T-helper 9 cell (primary cell): ENCODE results near the gene ISY1.
A peak's percentile ranks its signal among the peaks of the same experiment; 100 is the strongest.
"Not testable (repeated sequence)": the region's sequence is repeated elsewhere in the genome, so short reads cannot be mapped to it uniquely, and the experiment has no call there.

ENCODE experiments used
- DNase-seq: peaks from one replicate; pipeline ENCODE4 v3.0.0-alpha.2; 2020
- total RNA-seq, 2 donors: gene quantifications; one replicate each; lab custom pipeline; 2026; lab: John Stamatoyannopoulos, UW

Gene ISY1
- 21.0 to 30.9 reads per million in 2 donors for total RNA-seq

DNA sequence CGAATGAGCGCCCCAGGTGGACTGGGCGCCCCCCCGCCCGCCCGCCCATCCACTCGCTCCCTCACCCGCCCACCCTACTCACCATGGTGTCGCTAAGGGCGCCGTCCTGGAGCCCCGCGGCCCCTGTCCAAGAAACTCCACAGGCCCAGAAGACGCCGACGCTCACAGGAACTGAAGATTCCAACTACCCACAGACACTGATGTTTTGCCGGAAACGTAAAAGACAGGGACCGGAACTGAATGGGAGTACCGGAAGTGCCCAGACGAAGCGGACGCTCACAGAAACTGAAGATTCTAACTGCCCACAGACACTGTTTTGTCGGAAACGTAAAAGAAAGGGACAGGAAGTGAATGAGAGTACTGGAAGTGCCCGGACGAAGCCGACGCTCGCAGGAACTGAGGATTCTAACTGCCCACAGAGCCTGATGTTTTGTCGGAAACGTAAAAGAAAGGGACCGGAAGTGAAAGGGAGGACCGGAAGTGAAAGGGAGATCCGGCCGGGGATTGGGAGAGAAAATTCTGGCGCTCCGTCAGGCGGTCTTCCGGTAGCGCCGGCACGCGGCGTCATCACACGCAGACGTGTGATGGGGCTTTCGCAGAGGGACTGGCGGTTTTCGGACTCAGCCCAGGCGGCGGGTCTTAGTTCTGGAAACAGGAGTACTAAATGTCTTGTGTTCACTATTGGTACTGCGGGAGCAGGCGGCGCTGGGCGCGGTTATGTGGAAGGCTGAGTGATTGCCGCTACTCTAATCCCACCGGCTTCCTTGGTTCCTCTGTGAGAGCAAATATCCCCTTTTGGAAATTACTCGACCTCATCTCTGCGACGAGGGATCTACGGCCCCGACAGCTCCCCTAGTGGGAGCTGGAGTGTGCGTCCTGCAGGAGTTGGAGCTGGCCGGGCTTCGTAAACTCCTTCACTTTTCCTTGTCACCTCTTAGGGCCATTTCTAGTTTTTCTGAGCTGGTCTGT lies at the start of gene ISY1:
Gene ISY1, minus strand, starts transcription at position 173 of the 969 bp plus-strand sequence. Its CDS starts 88 bp downstream, at position 85.
- peak; percentile 79 for DNase-seq

DNA sequence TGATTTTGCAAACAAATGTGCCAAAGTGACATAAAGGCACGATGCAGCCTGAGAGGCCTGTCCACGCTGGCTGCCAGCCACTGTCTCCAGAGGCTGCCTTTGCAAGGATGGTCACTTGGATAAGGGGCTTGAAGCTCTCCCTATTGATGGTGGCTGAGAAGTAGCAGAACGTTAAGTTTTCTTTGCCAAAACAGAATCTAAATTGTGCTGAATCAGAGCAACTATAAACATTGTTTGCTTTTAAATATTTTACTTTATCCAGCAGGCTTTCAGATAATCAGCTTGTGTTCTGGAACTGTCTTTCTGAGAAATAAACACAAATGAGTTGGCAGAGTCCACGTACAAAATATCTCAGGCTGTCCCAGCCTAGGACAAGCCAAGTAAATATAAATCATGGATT lies 46.6 kb upstream of the ISY1 start:
- no peak for DNase-seq

DNA sequence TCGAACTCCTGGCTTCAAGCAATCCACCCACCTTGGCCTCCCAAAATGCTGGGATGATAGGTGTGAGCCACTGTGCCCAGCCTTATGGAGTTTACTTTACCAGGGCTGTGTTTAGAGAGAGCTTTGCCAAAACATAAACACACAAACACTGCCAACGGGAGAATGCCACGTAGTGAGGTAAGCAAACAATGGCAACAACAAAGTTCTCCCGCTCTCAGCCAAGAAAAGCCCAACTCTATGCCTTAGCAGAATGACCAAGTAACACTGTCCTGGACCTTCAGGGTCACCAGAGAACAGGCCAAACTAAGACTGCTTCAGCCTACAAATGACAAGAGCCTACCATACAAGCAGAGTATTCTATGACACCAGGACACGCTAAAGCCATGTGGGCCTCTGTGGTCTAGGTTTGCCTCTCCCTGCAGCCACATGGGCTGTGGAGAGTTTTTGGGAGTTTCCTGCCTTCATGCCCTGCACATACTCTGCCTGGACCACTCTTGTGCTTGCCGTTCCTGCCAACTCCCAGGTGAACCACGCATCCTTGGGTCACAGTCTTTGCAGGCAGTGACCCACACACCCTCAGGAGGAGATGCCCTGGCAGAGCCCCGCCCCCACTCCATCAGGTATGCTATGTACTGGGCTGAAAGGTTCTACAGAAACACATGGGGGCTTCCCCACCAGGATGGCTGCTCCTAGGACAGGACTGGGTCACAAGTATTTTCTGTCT lies 44.4 kb upstream of the ISY1 start:
- no peak for DNase-seq

- DNase-seq = no peak
These were observed 43.6 kb upstream of the ISY1 start for GRCh38 chr3:129204473-129204872.

- DNase-seq = no peak
These were observed 38.5 kb upstream of the ISY1 start for GRCh38 chr3:129199366-129199765.

- no peak for DNase-seq
These were observed 36.5 kb upstream of the ISY1 start for GRCh38 chr3:129197321-129197720.

DNA sequence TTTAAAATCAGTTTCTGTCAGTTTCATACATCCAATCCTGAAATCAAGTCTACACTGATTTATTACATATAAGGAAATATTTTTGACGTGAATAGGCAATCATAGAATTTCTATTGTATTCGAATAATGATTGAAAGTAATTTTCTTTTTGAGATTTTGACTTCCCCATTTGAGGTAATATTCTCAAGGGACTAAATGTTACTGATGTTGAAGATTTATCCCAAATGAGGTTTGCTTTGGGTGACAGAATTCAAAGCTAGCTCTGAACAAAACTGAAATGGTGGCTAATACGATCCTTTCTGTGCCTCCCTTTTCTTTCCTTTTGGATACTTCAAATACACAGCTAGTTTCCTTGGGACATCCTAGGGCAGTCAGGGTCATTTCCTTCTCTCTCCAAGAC lies 35.7 kb upstream of the ISY1 start:
- DNase-seq = no peak

GRCh38 chr3:129195731-129196256 lies 34.9 kb upstream of the ISY1 start:
- no peak for DNase-seq

DNA sequence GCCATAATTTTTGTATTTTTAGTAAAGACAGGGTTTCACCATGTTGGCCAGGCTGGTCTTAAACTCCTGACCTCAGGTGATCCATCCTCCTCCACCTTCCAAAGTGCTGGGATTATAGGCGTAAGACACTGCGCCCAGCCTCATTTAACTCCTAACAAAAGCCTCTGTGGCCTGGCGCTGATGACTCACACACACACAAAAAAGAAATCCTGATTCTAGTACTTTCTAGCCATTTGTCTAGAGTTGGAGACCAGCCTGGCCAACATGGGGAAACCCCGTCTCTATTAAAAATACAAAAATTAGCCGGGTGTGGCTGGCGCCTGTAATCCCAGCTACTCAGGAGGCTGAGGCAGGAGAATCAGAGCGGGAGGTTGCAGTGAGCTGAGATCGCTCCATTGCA lies 28.9 kb upstream of the ISY1 start:
- not testable (repeated sequence) for DNase-seq

DNA sequence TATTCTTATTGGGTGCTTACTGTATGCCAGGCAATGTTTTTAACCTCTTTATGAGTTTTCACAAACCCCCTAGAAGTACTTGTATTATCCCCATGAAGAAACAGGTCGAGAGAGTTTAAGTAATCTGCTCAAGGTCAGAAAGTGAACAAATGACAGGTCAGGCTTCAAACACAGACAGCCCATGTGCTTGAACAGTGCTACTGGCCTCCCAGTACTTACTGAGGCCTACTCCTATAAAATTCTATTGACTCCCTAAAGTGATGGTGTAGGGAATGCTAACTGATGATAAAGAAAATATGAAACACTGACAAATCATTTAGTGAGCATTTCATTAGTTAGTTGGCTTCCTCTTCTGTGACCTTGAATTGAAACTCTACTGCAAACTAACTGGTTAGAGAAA lies 27.0 kb upstream of the ISY1 start:
- DNase-seq = no peak

GRCh38 chr3:129185783-129186182 lies 24.9 kb upstream of the ISY1 start:
- DNase-seq = no peak

GRCh38 chr3:129184784-129185542 lies 24.1 kb upstream of the ISY1 start:
- not testable (repeated sequence) for DNase-seq

DNA sequence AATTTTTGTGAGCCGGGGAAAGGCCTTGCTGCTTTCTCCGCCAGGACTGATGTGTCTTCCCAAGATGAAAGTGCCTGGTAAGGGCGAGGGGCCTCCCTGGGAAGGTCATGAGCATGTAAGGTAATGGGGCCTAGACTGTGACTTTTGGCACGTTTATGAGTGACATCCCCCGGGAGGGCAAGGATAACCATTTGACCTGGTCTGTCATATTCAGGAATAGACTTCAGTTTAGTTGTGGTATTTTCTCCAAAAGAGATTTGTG lies 23.5 kb upstream of the ISY1 start:
- DNase-seq = no peak

- DNase-seq = peak; percentile 86
These were observed 22.9 kb upstream of the ISY1 start, which contains the start of gene CNBP for GRCh38 chr3:129183569-129184395. Gene CNBP (minus strand): TSS chr3:129183896. CDS start chr3:129171757, 12,139 bp downstream.

DNA sequence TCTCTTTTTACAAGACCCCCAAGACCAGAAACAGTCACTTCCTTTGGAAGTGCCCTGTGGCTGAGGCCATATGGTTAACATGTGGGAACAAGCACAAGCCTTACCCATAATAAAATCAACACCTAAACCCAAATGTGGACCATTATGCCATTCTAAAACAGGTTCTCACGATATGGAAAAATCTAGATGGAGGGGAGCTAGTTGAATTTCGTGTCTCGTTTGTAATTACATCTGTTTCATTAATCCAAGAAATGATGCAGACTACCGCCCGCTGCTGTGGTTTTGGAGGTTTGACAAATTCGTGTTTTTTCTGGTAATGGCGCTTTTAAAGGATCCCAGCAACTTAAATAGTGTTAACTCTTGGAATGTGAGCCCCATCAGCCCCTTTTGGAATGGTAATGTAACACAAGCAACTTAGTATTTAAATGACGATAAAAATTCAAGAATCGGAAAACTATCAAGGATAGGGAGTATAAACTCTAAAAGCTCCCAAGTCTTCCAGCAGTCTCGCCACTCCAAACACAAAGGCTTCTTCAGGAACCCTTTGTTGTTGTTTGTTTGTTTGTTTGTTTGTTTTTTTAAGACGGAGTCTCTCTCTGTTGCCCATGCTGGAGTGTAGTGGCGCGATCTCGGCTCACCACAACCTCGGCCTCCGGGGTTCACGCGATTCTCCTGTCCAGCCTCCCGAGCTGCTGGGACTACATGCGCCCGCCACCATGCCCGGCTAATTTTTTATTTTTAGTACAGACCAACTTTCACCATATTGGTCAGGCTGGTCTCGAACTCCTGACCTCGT lies 21.7 kb upstream of the ISY1 start:
- DNase-seq = no peak

DNA sequence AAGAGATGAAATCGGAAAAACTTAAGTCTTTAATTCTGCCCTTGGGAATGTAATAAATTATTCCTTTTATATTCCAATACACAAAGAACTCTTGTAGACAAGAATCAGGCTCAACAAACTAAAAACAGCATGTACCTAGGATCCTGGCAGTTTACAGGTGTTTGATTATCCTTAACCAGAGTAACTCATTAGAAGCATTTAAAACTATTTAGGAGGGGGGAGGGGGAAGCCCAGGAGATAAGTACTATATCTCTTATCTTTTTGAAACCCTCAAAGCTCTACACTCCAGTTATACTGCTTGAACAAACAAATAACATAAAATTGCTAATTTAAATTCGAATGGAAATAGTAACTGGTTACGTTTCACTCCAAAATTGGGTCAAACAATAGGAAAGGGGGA lies 21.0 kb upstream of the ISY1 start:
- DNase-seq = no peak

DNA sequence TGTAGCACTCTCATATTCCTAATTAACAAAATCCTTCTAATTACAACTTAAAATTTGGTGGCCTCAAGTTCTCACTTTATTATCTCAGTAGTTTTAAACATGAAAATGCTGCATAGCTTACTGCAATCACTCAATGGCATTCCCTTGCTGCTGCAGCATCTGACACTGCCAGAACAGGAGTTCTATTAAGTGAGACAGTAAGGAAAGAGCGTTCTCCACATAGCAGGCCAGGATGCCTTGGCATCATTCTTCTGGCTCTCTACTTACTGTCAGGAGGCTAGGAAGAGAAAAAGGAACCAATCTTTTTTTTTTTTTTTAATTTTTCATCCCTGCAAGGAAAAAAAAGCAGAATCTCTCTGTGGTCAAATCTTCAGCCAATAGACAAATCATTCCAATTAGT lies 19.6 kb upstream of the ISY1 start:
- DNase-seq = no peak

- DNase-seq = no peak
These were observed 15.2 kb upstream of the ISY1 start for GRCh38 chr3:129176051-129176450.

DNA sequence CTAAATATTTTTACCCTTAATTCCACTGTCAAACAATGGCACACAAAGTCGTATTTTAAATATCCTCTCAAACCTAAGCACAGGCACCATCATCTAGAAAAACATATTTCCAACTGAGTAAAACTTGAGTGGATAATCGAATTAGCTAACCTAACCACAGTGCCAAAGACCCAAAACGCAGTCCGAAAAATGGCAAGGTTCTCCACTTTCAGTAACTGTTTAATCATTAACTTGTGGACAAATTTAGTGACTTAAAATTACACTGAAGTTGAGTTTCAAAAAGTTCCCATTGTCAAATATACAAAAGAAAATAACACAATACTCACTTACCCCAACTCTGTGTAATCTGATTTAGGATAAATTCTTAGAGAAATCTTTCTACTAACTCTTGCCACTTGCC lies 12.9 kb upstream of the ISY1 start:
- DNase-seq = no peak

DNA sequence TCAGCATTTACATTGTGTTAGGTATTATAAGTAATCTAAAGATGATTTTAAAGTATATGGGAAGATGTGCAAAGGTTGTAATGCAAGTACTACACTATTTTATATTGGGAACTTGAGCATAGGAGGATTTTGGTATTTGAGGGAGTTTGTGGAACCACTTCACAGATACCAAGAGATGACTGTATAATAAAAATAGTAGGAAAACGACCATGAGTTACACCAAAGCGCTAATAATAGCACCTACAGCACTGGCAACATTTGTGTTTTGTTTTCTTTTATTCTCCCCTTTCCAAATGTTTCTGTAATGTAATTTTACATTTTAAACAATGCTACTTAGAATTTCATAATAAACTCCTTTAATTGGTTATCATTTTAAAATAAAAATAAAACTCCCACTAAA lies 12.3 kb upstream of the ISY1 start:
- DNase-seq = no peak
